Mucosa of descending colon (tissue), 3 donors: ENCODE results near the gene ZNF396. TPM values are rescaled to one million over a fixed set of nuclear protein-coding genes. Genes with fewer than 3 reads are reported as not detected.

ENCODE experiments used
- ATAC-seq: fragments of 200-7000 bp; cut with Tn5 transposase; one replicate; pipeline ENCODE4 v1.9.1; 2020; ENCODE audit warnings: mild to moderate bottlenecking, moderate library complexity
- DNase-seq, 3 donors: peaks; one replicate each; pipeline ENCODE4 v3.0.0-alpha.2; 2020
- H3K36me3 ChIP-seq: fragments of 200-600 bp; one replicate; pipeline ENCODE4 v1.8.0; 2021; ENCODE audit warnings: low read depth, mild to moderate bottlenecking
- H3K4me1 ChIP-seq: fragments of 200-600 bp; one replicate; pipeline ENCODE4 v1.8.0; 2021; ENCODE audit warnings: low read depth, mild to moderate bottlenecking
- H3K4me3 ChIP-seq: fragments of 200-600 bp; one replicate; pipeline ENCODE4 v1.8.0; 2021; ENCODE audit warnings: mild to moderate bottlenecking
- H3K9me3 ChIP-seq: fragments of 200-600 bp; one replicate; pipeline ENCODE4 v1.8.0; 2021; ENCODE audit warnings: mild to moderate bottlenecking
- intact Hi-C, 2 donors: fragments of 100-400 bp; cut with DNase I in 1 of 2; cut with micrococcal nuclease in 1 of 2; formaldehyde crosslinking; loops; one replicate each; pipeline versions ENCODE4 v1.11.0 to v1.11.1; 2022; cut with DNase I, micrococcal nuclease
- total RNA-seq, 3 donors: library from RNA; stranded (reverse); fragmentation: NEBNext Ultra II Directional in 2 of 3; extraction: Animal tissue kit (Norgen Biotek cat#: 25700) in 2 of 3; gene quantifications; one replicate each; pipeline versions ENCODE4 v1.2.1 to v1.2.4, GENCODE V29; 2021 to 2023
- TF ChIP-seq, protein P1 (sequence below): fragments of 200-600 bp; IDR thresholded peaks from one replicate; pipeline ENCODE4 v1.8.0; 2022; ENCODE audit warnings: antibody characterized with exemption, mild to moderate bottlenecking
- donor health status: DM: no; HTN: no; CAD: no; lungs with moderate emphysema.
- donor health status: DM: no; HTN: no; CAD: no.
- donor health status: DM: no; HTN: yes; CAD: no.

Gene ZNF396
- total RNA-seq, 3 donors from 2014 or later = 2.7 to 6.1 (median 2.8) TPM

DNA sequence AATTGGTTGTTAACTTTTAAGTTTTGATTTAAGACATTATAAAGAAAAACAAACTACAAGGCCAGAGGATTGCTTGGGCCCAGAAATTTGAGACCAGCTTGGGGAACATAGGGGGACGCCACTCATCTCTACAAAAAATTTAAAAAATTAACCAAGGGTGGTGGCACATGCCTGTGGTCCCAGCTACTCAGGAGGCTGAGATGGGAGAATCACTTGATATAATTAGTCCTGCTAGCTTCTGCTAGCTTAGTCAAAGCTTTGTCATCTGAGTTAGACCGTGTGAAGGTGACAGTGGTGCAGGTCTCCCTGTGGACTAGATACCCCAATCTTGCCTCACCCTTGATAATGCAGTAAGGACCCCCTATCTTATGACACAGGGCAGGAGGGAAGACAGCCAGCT is 6.0 kb upstream of the ZNF396 start:
- H3K4me3 ChIP-seq = no peak overlapping the region
- TF ChIP-seq, protein P1, sequence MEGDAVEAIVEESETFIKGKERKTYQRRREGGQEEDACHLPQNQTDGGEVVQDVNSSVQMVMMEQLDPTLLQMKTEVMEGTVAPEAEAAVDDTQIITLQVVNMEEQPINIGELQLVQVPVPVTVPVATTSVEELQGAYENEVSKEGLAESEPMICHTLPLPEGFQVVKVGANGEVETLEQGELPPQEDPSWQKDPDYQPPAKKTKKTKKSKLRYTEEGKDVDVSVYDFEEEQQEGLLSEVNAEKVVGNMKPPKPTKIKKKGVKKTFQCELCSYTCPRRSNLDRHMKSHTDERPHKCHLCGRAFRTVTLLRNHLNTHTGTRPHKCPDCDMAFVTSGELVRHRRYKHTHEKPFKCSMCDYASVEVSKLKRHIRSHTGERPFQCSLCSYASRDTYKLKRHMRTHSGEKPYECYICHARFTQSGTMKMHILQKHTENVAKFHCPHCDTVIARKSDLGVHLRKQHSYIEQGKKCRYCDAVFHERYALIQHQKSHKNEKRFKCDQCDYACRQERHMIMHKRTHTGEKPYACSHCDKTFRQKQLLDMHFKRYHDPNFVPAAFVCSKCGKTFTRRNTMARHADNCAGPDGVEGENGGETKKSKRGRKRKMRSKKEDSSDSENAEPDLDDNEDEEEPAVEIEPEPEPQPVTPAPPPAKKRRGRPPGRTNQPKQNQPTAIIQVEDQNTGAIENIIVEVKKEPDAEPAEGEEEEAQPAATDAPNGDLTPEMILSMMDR = no peak
- intact Hi-C loops = no loop called here
- H3K36me3 ChIP-seq = no peaks in the 10 kb centered on the region
- no peaks in the 10 kb centered on the region for H3K4me1 ChIP-seq
- H3K9me3 ChIP-seq = no peaks in the 10 kb centered on the region
- ATAC-seq = no peak
- no peak for DNase-seq

DNA sequence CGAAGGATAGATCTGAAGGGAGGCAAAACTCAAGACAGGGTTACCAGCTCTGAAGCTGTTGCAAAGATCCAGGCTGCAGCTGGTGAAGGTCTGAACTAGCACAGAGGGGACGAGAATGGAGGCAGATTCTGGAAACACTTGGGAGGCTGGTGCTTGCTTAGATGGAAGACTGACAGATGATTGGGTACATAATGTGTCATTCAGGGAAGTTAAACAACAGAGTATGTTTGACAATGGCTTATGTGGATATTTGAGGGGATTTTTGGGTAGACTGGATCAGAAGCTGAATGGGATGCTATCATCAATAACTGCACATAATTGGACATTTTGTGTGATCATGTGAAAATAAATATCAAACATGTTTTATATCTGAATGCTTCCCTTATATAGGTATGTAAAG is 2.3 kb upstream of the ZNF396 start:
- Histone ChIP-seq H3K4me3 (no peak overlapping the region), H3K9me3 (no peaks in the 10 kb centered on the region), H3K36me3 (no peaks in the 10 kb centered on the region), H3K4me1 (peaks cover 3% of the 10 kb centered on the region)
- ATAC-seq = no peak
- intact Hi-C loops = no loop called here
- DNase-seq = no peak
- TF ChIP-seq, protein P1 = no peak

DNA sequence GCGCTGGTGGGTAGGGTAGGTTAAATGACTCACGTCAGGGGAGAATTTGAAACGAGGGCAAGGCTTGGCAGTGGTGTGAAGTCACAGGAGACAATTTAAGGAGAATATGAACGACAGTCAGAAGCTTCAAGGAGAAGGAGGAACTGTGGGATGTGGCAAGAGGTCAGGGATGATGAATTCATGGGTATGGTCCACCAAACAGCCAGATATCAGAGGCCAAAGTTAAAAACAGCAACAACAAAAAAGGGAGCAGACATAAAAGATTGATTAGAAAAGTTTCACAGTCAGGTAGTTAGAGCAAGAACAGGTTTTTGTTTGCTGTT is 1.4 kb upstream of the ZNF396 start:
- no peaks in the 10 kb centered on the region for H3K36me3 ChIP-seq
- DNase-seq = no peak
- TF ChIP-seq, protein P1 = no peak
- no peak overlapping the region for H3K4me3 ChIP-seq
- ATAC-seq = no peak
- no peaks in the 10 kb centered on the region for H3K9me3 ChIP-seq
- H3K4me1 ChIP-seq = peaks cover 3% of the 10 kb centered on the region
- intact Hi-C loops = no loop called here

DNA sequence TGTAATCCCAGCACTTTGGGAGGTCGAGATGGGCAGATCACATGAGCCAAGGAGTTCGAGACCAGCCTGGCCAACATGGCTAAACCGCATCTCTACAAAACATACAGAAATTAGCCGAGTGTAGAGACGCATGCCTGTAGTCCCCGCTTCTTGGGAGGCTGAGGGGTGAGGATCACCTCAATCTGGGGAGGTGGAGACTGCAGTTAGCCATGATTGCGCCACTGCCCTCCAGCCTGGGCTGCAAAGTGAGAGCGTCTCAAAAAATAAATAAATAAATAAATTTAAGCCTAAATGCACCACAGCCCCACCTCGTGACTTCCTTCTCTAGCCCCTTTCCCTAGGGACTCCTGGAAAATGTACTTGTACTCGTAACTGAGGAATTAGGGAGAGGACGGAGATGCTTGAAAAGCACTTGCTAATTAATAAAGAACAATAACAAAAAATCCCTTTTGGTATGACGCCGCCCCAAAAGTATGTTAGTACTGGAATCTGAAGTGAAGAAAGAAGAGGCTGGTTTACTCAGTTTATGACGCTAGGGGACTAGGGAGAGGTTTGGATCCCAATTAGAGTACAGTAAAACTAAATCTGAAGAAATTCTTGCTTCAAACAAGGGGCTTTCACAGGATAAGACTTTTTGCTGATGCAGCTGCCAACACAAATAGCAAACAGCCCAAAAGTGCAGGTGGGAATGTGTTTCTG is 887 bp upstream of the ZNF396 start:
- intact Hi-C loops = no loop called here

DNA sequence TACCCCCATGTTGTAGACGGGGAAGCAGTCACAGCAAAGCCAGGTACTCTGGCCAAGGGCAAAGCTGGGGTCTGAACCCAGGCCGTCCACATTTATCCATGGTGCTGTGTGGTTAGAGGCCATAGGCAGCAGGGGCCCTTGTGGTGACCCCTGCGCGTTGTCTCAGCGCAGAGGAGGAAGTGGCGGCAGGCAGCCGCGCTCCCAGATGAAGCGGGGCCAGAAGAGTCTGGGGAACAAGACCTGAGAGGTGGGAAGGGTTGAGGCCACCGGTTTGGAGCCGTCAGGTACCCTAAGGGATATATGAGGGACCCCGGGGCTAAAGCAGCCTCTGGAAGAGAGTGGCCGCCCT is 770 bp downstream of the ZNF396 start:
- H3K9me3 ChIP-seq = no peaks in the 10 kb centered on the region
- peak; percentile 28 to 69 (median 62) for DNase-seq
- intact Hi-C loops = no loop called here
- ATAC-seq = peak; percentile 80
- TF ChIP-seq, protein P1 = no peak
- H3K4me1 ChIP-seq = peaks cover 3% of the 10 kb centered on the region
- no peaks in the 10 kb centered on the region for H3K36me3 ChIP-seq
- H3K4me3 ChIP-seq = peak overlapping the region; percentile 75

More for the DNA sequence above, 887 bp upstream of the ZNF396 start:
- peaks cover 3% of the 10 kb centered on the region for H3K4me1 ChIP-seq
- ATAC-seq (no peak), DNase-seq (no peak)
- H3K4me3 ChIP-seq = no peak overlapping the region
- TF ChIP-seq, protein P1 = no peak
- no peaks in the 10 kb centered on the region for H3K9me3 ChIP-seq
- H3K36me3 ChIP-seq = no peaks in the 10 kb centered on the region

DNA sequence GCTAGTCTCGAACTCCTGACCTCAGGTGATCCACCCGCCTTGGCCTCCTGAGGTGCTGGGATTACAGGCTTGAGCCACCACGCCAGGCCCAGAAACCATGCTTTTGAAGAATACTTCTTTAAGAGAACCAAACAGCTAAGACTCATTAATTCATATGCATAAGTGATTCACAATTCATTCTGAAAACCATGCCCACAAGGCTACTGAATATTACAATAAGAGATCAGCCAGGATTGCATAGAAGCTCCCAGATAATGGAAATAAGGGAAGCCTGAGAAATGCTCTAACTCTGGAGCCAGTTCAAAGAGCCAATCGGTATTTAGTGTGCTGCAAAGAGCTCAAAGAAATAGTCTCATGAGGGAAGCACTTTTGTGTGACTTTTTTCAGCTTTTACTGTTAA is 2.4 kb downstream of the ZNF396 start:
- no peaks in the 10 kb centered on the region for H3K36me3 ChIP-seq
- no peak overlapping the region for H3K4me3 ChIP-seq
- ATAC-seq (no peak), DNase-seq (no peak)
- peaks cover 3% of the 10 kb centered on the region for H3K4me1 ChIP-seq
- intact Hi-C loops = no loop called here
- TF ChIP-seq, protein P1 = no peak
- H3K9me3 ChIP-seq = no peaks in the 10 kb centered on the region
